HEK293 (cell line): ENCODE results near the gene MYL3.

Source experiments
- CTCF ChIA-PET: fragments of 350-600 bp; formaldehyde crosslinking; extraction: SDS; loops from one replicate; lab custom pipeline; 2021; ENCODE audit warnings: antibody characterized with exemption; lab: Yijun Ruan, JAX
- POLR2A ChIA-PET: fragments of 300-600 bp; formaldehyde crosslinking; extraction: SDS; loops from one replicate; lab custom pipeline; 2020; ENCODE audit warnings: antibody characterized with exemption, inconsistent platforms; lab: Yijun Ruan, JAX
- H3K27ac ChIP-seq: fragments of 200-500 bp; sonication (Bioruptor generic); 2 replicates; pipeline ENCODE4 v1.5.1; 2014; ENCODE audit warnings: low read depth, low read length, control low read depth, inconsistent platforms; ENCODE audit errors: extremely low read depth
- H3K36me3 ChIP-seq, 2 experiments: fragments of 200-500 bp in 1 of 2; sonication (Bioruptor generic) in 1 of 2; 1 replicate in 1 of 2; 2 replicates in 1 of 2; pipeline ENCODE4 v1.5.1; 2014 to 2017; ENCODE audit warnings: inconsistent platforms in 2 of 2, low read length in 2 of 2; ENCODE audit not compliant: control insufficient read depth in 2 of 2, insufficient read depth in 1 of 2
- H3K4me1 ChIP-seq: fragments of 200-500 bp; sonication (Bioruptor generic); 2 replicates; pipeline ENCODE4 v1.5.1; 2014; ENCODE audit warnings: mild to moderate bottlenecking, low read length, inconsistent platforms; ENCODE audit not compliant: control insufficient read depth, insufficient read depth
- H3K4me3 ChIP-seq: 2 replicates; pipeline ENCODE4 v1.5.1; 2011; ENCODE audit warnings: low read depth, mild to moderate bottlenecking, control low read depth, low read length, moderate library complexity
- H3K9me3 ChIP-seq: fragments of 200-500 bp; sonication (Bioruptor generic); 2 replicates; pipeline ENCODE4 v1.5.1; 2014; ENCODE audit warnings: low read depth, low read length, inconsistent platforms; ENCODE audit not compliant: control insufficient read depth, insufficient read depth
- GLI2 ChIP-seq: fragments of 450-650 bp; formaldehyde crosslinking; IDR thresholded peaks from 2 replicates; pipeline ENCODE4; 2017; ENCODE audit warnings: missing biosample characterization, missing genetic modification characterization, low read depth, borderline replicate concordance
- GLIS1 ChIP-seq: fragments of 450-650 bp; formaldehyde crosslinking; IDR thresholded peaks from 2 replicates; pipeline ENCODE4 v1.5.1; 2016; ENCODE audit warnings: missing biosample characterization, missing genetic modification characterization
- IKZF3 ChIP-seq: fragments of 450-650 bp; IDR thresholded peaks from 2 replicates; pipeline ENCODE4 v1.5.0; 2018; ENCODE audit warnings: missing biosample characterization, mild to moderate bottlenecking, missing genetic modification characterization, moderate library complexity
- KLF8 ChIP-seq: fragments of 450-650 bp; formaldehyde crosslinking; IDR thresholded peaks from 2 replicates; pipeline ENCODE4 v1.5.1; 2016; ENCODE audit warnings: missing biosample characterization, missing genetic modification characterization
- KLF9 ChIP-seq: fragments of 450-650 bp; formaldehyde crosslinking; IDR thresholded peaks from 2 replicates; pipeline ENCODE4 v1.5.1; 2016; ENCODE audit warnings: missing biosample characterization, missing genetic modification characterization, low read depth
- PRDM1 ChIP-seq: fragments of 450-650 bp; formaldehyde crosslinking; IDR thresholded peaks from 2 replicates; pipeline ENCODE4; 2016; ENCODE audit warnings: missing biosample characterization, missing genetic modification characterization
- SCRT2 ChIP-seq: fragments of 450-650 bp; formaldehyde crosslinking; IDR thresholded peaks from 2 replicates; pipeline ENCODE4 v1.5.1; 2016; ENCODE audit warnings: missing biosample characterization, missing genetic modification characterization
- YY2 ChIP-seq: fragments of 450-650 bp; formaldehyde crosslinking; IDR thresholded peaks from 2 replicates; pipeline ENCODE4 v1.5.1; 2016; ENCODE audit warnings: missing biosample characterization, missing genetic modification characterization
- ZBTB20 ChIP-seq: fragments of 450-650 bp; formaldehyde crosslinking; IDR thresholded peaks from 2 replicates; pipeline ENCODE4 v1.5.1; 2016; ENCODE audit warnings: missing biosample characterization, missing genetic modification characterization
- ZBTB26 ChIP-seq: fragments of 450-650 bp; formaldehyde crosslinking; optimal IDR thresholded peaks from 2 replicates; pipeline ENCODE3; 2016; ENCODE audit warnings: missing biosample characterization, mild to moderate bottlenecking, missing genetic modification characterization
- ZNF26 ChIP-seq: fragments of 450-650 bp; formaldehyde crosslinking; IDR thresholded peaks from 2 replicates; pipeline ENCODE4 v1.5.1; 2016; ENCODE audit warnings: missing biosample characterization, missing genetic modification characterization
- ZNF274 ChIP-seq, 2 experiments: fragments of 200-500 bp in 1 of 2; fragments of 450-650 bp in 1 of 2; sonication (Bioruptor generic) in 1 of 2; formaldehyde crosslinking in 1 of 2; IDR thresholded peaks; 2 replicates each; pipeline versions ENCODE4 v1.5.1 to v1.6.1; 2014 to 2016; ENCODE audit warnings: borderline replicate concordance in 1 of 2, inconsistent platforms in 1 of 2, low read length in 1 of 2, missing biosample characterization in 1 of 2, missing genetic modification characterization in 1 of 2
- ZNF302 ChIP-seq: fragments of 450-650 bp; formaldehyde crosslinking; IDR thresholded peaks from 2 replicates; pipeline ENCODE4 v1.5.1; 2016; ENCODE audit warnings: missing biosample characterization, missing genetic modification characterization, low read depth
- ZNF324 ChIP-seq: fragments of 450-650 bp; formaldehyde crosslinking; IDR thresholded peaks from 2 replicates; pipeline ENCODE4 v1.5.1; 2016; ENCODE audit warnings: missing biosample characterization, missing genetic modification characterization
- ZNF350 ChIP-seq: fragments of 450-650 bp; formaldehyde crosslinking; IDR thresholded peaks from 2 replicates; pipeline ENCODE4 v1.5.0; 2017; ENCODE audit warnings: missing biosample characterization, mild to moderate bottlenecking, missing genetic modification characterization
- ZNF362 ChIP-seq: fragments of 450-650 bp; formaldehyde crosslinking; IDR thresholded peaks from 2 replicates; pipeline ENCODE4 v1.5.1; 2016; ENCODE audit warnings: missing biosample characterization, missing genetic modification characterization
- ZNF398 ChIP-seq: fragments of 450-650 bp; formaldehyde crosslinking; IDR thresholded peaks from 2 replicates; pipeline ENCODE4 v1.5.1; 2017; ENCODE audit warnings: missing biosample characterization, missing genetic modification characterization
- ZNF473 ChIP-seq: fragments of 450-650 bp; formaldehyde crosslinking; IDR thresholded peaks from 2 replicates; pipeline ENCODE4 v1.5.1; 2017; ENCODE audit warnings: missing biosample characterization, missing genetic modification characterization
- ZNF501 ChIP-seq: fragments of 450-650 bp; formaldehyde crosslinking; IDR thresholded peaks from 2 replicates; pipeline ENCODE4 v1.5.1; 2016; ENCODE audit warnings: missing biosample characterization, missing genetic modification characterization
- ZNF558 ChIP-seq: fragments of 450-650 bp; formaldehyde crosslinking; IDR thresholded peaks from 2 replicates; pipeline ENCODE4 v1.5.1; 2016; ENCODE audit warnings: missing biosample characterization, missing genetic modification characterization
- ZNF600 ChIP-seq: fragments of 450-650 bp; formaldehyde crosslinking; IDR thresholded peaks from 2 replicates; pipeline ENCODE4 v1.5.1; 2016; ENCODE audit warnings: missing biosample characterization, missing genetic modification characterization
- ZNF624 ChIP-seq: fragments of 450-650 bp; formaldehyde crosslinking; IDR thresholded peaks from 2 replicates; pipeline ENCODE4 v1.5.1; 2017; ENCODE audit warnings: missing biosample characterization, missing genetic modification characterization
- ZNF658 ChIP-seq: fragments of 450-650 bp; formaldehyde crosslinking; IDR thresholded peaks from 2 replicates; pipeline ENCODE4; 2016; ENCODE audit warnings: missing biosample characterization, missing genetic modification characterization
- ZNF707 ChIP-seq: fragments of 450-650 bp; formaldehyde crosslinking; IDR thresholded peaks from 2 replicates; pipeline ENCODE4 v1.5.1; 2016; ENCODE audit warnings: missing biosample characterization, missing genetic modification characterization
- ZSCAN16 ChIP-seq: fragments of 450-650 bp; formaldehyde crosslinking; IDR thresholded peaks from 2 replicates; pipeline ENCODE4 v1.5.1; 2016; ENCODE audit warnings: missing biosample characterization, missing genetic modification characterization

The MYL3 gene

GRCh38 chr3:46820852-46821251, 42.4 kb downstream of the MYL3 start:
- no peaks in the 10 kb centered on the region for H3K36me3 ChIP-seq
- H3K9me3 ChIP-seq = no peaks in the 10 kb centered on the region
- H3K4me1 ChIP-seq = no peaks in the 10 kb centered on the region
- ChIA-PET CTCF (interaction anchor here (0.6 kb wide), 1 partner anchor 218 kb away, joined by 3 read pairs; no protein-coding TSS in a partner anchor), POLR2A (no interaction called here)
- H3K27ac ChIP-seq = no peak overlapping the region
- TF ChIP-seq SCRT2 (tag by site-specific recombination) (no peak), PRDM1 (peak; percentile 77)
- TF ChIP-seq, all 188 proteins: peak for 1
- H3K4me3 ChIP-seq = no peak overlapping the region

GRCh38 chr3:46812237-46812791, 50.9 kb downstream of the MYL3 start:
- Histone ChIP-seq H3K9me3 (no peaks in the 10 kb centered on the region), H3K4me3 (no peak overlapping the region), H3K4me1 (no peaks in the 10 kb centered on the region), H3K27ac (no peak overlapping the region), H3K36me3 (no peaks in the 10 kb centered on the region)
- TF ChIP-seq ZNF302 (tag by site-specific recombination) (no peak), ZNF707 (tag by site-specific recombination) (no peak), ZNF558 (tag by site-specific recombination) (no peak), IKZF3 (no peak), ZBTB26 (tag by site-specific recombination) (no peak), ZNF473 (tag by site-specific recombination) (no peak), ZNF501 (no peak), PRDM1 (no peak), KLF8 (tag by site-specific recombination) (no peak), ZSCAN16 (tag by site-specific recombination) (no peak), ZNF398 (tag by site-specific recombination) (no peak), ZBTB20 (tag by site-specific recombination) (no peak), ZNF26 (tag by site-specific recombination) (no peak)
- TF ChIP-seq, all 188 proteins: peak for 0
- ChIA-PET CTCF (no interaction called here), POLR2A (interaction anchor here (0.5 kb wide), 1 partner anchor 110 kb away, joined by 3 read pairs; no protein-coding TSS in a partner anchor)

- H3K4me1 ChIP-seq = no peaks in the 10 kb centered on the region
- no peak overlapping the region for H3K27ac ChIP-seq
- POLR2A ChIA-PET = interaction anchor here (0.6 kb wide), 1 partner anchor 257 kb away, joined by 3 read pairs; no protein-coding TSS in a partner anchor
- CTCF ChIA-PET = no interaction called here
- no peaks in the 10 kb centered on the region for H3K9me3 ChIP-seq
- no peaks in the 10 kb centered on the region for H3K36me3 ChIP-seq
- H3K4me3 ChIP-seq = no peak overlapping the region
- TF ChIP-seq YY2 (no peak), ZNF558 (tag by site-specific recombination) (no peak), GLIS1 (no peak), ZNF658 (no peak), ZNF600 (tag by site-specific recombination) (no peak), GLI2 (tag by site-specific recombination) (no peak), ZNF624 (tag by site-specific recombination) (no peak), ZNF473 (tag by site-specific recombination) (no peak), ZNF274 (IDR thresholded peaks at IDR 0.05; ENCODE audit: low read length) (no peak), ZNF274 (tag by site-specific recombination; IDR thresholded peaks at IDR 0.05; ENCODE audit: borderline replicate concordance) (no peak), ZNF324 (tag by site-specific recombination) (no peak), ZSCAN16 (tag by site-specific recombination) (no peak), ZNF362 (tag by site-specific recombination) (no peak), ZNF707 (tag by site-specific recombination) (no peak), KLF9 (tag by site-specific recombination) (no peak), ZNF350 (no peak)
These were observed 51.5 kb downstream of the MYL3 start for GRCh38 chr3:46811615-46812236.
